Testis (tissue), 3 donors: ENCODE measurements around the gene PCP4L1. TPM values are rescaled to one million over a fixed set of nuclear protein-coding genes. Genes with fewer than 3 reads are reported as not detected.

Experiments
- DNase-seq: peaks from one replicate; pipeline ENCODE4 v3.0.0-alpha.2; 2019
- H3K27ac ChIP-seq, 2 donors: fragments of 200-600 bp; sonication (generic); one replicate each; pipeline ENCODE4 v1.5.1; 2019
- H3K27me3 ChIP-seq: fragments of 200-600 bp; sonication (generic); one replicate; pipeline ENCODE4 v1.5.1; 2019
- H3K36me3 ChIP-seq: fragments of 200-600 bp; sonication (generic); one replicate; pipeline ENCODE4 v1.5.1; 2017; ENCODE audit warnings: low read depth; ENCODE audit errors: missing control alignments
- H3K4me1 ChIP-seq: fragments of 200-600 bp; sonication (generic); one replicate; pipeline ENCODE4 v1.5.1; 2019
- H3K4me3 ChIP-seq, 2 donors: fragments of 200-600 bp; sonication (generic); one replicate each; pipeline ENCODE4 v1.5.1; 2017 to 2019
- H3K9me3 ChIP-seq: fragments of 200-600 bp; sonication (generic); one replicate; pipeline ENCODE4 v1.5.1; 2017
- POLR2A ChIP-seq: fragments of 450-650 bp; IDR thresholded peaks from one replicate; pipeline ENCODE4 v1.6.1; 2017; ENCODE audit warnings: antibody characterized with exemption, mild to moderate bottlenecking, moderate library complexity
- WGBS, 2 donors: methylation state at CpG; one replicate each; pipeline ENCODE4 v1.1.5; 2018; 5-methylcytosine and 5-hydroxymethylcytosine counted together
- intact Hi-C: fragments of 100-400 bp; cut with DNase I; formaldehyde crosslinking; loops from one replicate; pipeline ENCODE4 v1.15.1; 2023; ENCODE audit warnings: low total_unique reads
- polyA plus RNA-seq: library from polyadenylated mRNA; stranded (reverse); fragments of 350-450 nt; fragmentation: Illumina TruSeq; extraction: RNeasy Lipid Tissue Mini Kit (QIAGEN cat#74804); gene quantifications from one replicate; pipeline ENCODE4 v1.2.3, GENCODE V29; 2014; ENCODE audit warnings: low read depth, low replicate concordance; ENCODE audit not compliant: insufficient read depth
- total RNA-seq, 2 donors: library from RNA; depleted of rRNA; stranded (reverse); fragments of >200 nt; gene quantifications; one replicate each; pipeline ENCODE4 v1.2.3, GENCODE V29; 2016
- TF ChIP-seq, protein P1 (sequence below), 3 experiments: fragments of 450-650 bp in 2 of 3; fragments of 200-600 bp in 1 of 3; sonication (generic) in 1 of 3; IDR thresholded peaks; one replicate each; pipeline ENCODE4 v1.5.1; 2016 to 2019; ENCODE audit warnings: antibody characterized with exemption in 3 of 3, mild to moderate bottlenecking in 2 of 3, moderate library complexity in 1 of 3

The PCP4L1 gene
- total and polyA plus RNA-seq, 3 donors from 2014 or later, result 0.79 to 4.3 (median 3.0) TPM

DNA sequence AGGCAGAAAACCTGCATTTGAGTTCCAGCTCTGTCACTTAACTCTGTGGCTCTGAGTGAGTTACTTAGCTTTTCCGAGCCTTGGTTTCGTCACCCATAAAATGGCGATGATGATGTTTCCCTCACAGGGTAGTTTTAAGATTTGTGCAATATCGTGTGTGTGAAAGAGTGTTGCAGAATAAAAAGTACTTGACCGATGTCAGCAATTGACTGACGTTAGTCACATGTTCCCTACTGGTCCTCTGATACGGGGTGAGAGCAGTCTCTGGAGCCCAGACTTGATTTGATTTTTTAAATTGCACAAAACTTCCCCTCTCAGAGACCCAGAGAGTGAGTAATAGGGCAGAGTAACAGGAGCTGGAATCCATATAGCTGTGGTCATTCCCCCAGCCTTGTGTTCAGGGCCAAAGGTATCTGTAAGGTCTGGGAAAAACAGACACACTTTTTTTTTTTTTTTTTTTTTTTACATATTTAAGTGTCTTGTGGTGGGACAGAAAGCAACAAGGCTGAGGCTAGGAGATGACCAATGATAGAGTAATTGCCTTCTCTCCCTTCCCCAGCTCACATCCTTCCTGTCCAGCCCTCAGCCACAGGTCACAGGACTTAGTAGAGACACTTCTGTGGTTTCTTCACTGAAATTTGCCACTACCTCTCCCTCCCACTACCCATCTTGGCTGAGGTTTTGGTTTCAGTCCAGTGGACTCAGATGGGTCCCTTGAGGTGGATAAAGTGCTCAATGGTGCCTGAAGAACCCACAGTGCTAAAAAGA, 41.4 kb upstream of the PCP4L1 start:
- intact Hi-C loops, result loop anchor here (10.0 kb wide), 1 partner anchor 168 kb away; no protein-coding TSS in a partner anchor
- H3K4me1 ChIP-seq, result no peaks in the 10 kb centered on the region
- H3K9me3 ChIP-seq, result no peaks in the 10 kb centered on the region
- H3K27ac ChIP-seq, result peak overlapping the region; percentile 44 to 56
- WGBS, 2 donors, result 83 to 85% methylated on average over 7 of the region's 7 CpGs
- no peaks in the 10 kb centered on the region for H3K36me3 ChIP-seq
- H3K4me3 ChIP-seq, result no peak overlapping the region
- no peaks in the 10 kb centered on the region for H3K27me3 ChIP-seq
- DNase-seq, result no peak
- TF ChIP-seq, protein P1, sequence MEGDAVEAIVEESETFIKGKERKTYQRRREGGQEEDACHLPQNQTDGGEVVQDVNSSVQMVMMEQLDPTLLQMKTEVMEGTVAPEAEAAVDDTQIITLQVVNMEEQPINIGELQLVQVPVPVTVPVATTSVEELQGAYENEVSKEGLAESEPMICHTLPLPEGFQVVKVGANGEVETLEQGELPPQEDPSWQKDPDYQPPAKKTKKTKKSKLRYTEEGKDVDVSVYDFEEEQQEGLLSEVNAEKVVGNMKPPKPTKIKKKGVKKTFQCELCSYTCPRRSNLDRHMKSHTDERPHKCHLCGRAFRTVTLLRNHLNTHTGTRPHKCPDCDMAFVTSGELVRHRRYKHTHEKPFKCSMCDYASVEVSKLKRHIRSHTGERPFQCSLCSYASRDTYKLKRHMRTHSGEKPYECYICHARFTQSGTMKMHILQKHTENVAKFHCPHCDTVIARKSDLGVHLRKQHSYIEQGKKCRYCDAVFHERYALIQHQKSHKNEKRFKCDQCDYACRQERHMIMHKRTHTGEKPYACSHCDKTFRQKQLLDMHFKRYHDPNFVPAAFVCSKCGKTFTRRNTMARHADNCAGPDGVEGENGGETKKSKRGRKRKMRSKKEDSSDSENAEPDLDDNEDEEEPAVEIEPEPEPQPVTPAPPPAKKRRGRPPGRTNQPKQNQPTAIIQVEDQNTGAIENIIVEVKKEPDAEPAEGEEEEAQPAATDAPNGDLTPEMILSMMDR (IDR thresholded peaks at IDR 0.05), result no peak
- no peak for TF ChIP-seq POLR2A

DNA sequence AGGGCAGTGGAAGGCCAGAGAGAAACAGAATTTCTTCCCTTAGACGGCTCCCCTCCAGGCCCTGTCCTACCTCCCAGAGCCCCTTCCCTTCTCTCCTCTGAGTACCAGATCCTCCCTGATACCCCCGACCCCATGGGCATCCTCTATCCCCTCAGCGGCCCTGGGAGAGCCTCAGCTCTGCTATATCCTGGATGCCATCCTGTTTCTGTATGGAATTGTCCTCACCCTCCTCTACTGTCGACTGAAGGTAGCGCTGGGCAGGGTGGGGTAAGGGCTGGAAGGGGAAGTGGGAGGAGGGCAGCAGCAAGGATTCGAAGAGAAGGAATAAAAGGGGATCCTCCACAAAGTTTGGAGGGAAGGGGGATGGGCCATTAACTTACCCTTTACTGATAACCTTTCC, 40.7 kb upstream of the PCP4L1 start:
- intact Hi-C loops, result loop anchor here (10.0 kb wide), 1 partner anchor 167 kb away; no protein-coding TSS in a partner anchor
- Histone ChIP-seq H3K4me3 (no peak overlapping the region), H3K27ac (peak overlapping the region in 1 of 2 donors; percentile 19), H3K36me3 (no peaks in the 10 kb centered on the region), H3K27me3 (no peaks in the 10 kb centered on the region), H3K4me1 (no peaks in the 10 kb centered on the region), H3K9me3 (no peaks in the 10 kb centered on the region)
- 73 to 76% methylated on average over 6 of the region's 6 CpGs for WGBS, 2 donors
- DNase-seq, result no peak
- TF ChIP-seq, protein P1 (IDR thresholded peaks at IDR 0.05), result no peak
- TF ChIP-seq POLR2A, result no peak

DNA sequence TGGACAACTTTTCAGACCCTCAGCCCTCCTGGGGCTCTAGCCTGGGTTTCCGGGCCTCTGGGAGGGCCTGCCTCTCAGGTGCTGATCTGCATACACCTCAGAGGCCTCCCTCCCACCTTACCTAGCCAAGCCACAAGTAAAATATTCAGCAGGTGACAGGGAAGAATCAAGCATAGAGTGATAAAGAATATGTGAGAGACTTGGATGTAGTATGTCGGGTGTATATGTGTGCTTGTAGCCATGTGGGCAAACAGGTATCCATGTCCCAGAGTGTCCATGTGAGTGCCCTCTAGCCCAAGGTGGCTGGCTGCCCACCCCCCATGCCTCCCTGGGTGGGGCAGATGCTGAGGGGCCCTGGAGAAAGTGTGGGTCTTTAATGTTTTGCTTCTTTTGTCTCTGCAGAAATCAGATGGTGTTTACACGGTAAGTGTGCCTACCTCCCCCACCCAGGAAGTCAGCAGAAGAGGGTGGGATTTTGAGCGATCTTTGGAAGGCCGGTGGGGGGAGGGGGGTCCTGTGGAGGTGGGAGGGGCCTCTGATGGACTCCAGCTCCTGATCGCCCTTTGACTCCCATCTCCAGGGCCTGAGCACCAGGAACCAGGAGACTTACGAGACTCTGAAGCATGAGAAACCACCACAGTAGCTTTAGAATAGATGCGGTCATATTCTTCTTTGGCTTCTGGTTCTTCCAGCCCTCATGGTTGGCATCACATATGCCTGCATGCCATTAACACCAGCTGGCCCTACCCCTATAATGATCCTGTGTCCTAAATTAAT, 40.1 kb upstream of the PCP4L1 start:
- H3K36me3 ChIP-seq, result no peaks in the 10 kb centered on the region
- no peaks in the 10 kb centered on the region for H3K9me3 ChIP-seq
- H3K4me1 ChIP-seq, result no peaks in the 10 kb centered on the region
- DNase-seq, result no peak
- WGBS, 2 donors, result 77 to 79% methylated on average over 8 of the region's 8 CpGs
- no peak overlapping the region for H3K27ac ChIP-seq
- intact Hi-C loops, result loop anchor here (10.0 kb wide), 1 partner anchor 166 kb away; no protein-coding TSS in a partner anchor
- TF ChIP-seq POLR2A, result no peak
- TF ChIP-seq, protein P1 (IDR thresholded peaks at IDR 0.05), result no peak
- no peak overlapping the region for H3K4me3 ChIP-seq
- H3K27me3 ChIP-seq, result no peaks in the 10 kb centered on the region

DNA sequence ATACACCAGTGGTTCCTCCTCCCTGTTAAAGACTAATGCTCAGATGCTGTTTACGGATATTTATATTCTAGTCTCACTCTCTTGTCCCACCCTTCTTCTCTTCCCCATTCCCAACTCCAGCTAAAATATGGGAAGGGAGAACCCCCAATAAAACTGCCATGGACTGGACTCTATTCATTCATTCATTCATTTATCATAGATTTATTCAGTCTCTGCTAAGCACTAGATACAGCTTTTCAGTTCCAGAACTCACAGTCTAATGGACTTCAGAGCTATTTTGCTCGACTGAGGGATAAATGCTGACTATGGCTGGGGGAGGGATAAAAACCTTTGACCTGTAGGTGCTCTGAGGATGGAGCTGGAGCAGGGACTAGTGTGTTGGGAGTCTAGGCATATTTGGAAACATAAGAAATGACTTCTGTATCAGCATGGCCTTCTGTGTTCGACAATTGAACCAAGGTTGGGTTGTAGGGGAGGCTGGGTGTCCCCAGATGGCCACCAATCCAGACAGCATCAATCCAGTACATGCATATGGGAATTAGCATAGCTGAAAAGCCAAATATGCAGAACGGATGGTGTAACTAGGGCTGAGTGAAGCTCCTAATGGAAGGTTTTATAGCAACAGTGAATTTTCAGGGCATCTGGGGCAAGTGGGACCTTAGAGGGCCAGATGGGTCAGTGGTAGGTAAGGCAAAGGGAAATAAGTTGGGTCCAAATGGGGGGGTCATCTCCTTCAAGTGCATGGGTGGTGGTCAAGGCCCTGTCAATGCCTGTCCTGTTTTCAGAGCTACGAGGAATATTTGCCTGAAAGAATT, 39.3 kb upstream of the PCP4L1 start:
- H3K4me1 ChIP-seq, result no peaks in the 10 kb centered on the region
- intact Hi-C loops, result loop anchor here (10.0 kb wide), 1 partner anchor 166 kb away; no protein-coding TSS in a partner anchor
- H3K27ac ChIP-seq, result no peak overlapping the region
- 88 to 91% methylated on average over 5 of the region's 5 CpGs for WGBS, 2 donors
- H3K27me3 ChIP-seq, result no peaks in the 10 kb centered on the region
- H3K9me3 ChIP-seq, result no peaks in the 10 kb centered on the region
- no peak for TF ChIP-seq POLR2A
- TF ChIP-seq, protein P1 (IDR thresholded peaks at IDR 0.05), result no peak
- no peak for DNase-seq
- no peak overlapping the region for H3K4me3 ChIP-seq
- H3K36me3 ChIP-seq, result no peaks in the 10 kb centered on the region
